HL-60 (cell line): Measurements from ENCODE around the gene QSOX1.

Experiments
- DNase-seq, 2 experiments: peaks; one replicate each; pipeline ENCODE4 v3.0.0-alpha.2; 2010 to 2020; ENCODE audit warnings: low read depth in 1 of 2, low spot score in 1 of 2
- H3K27ac ChIP-seq: fragments of 250-450 bp; sonication (Bioruptor Pico); replicated peaks from 2 replicates; pipeline ENCODE4 v1.5.1; 2020; ENCODE audit warnings: mild to moderate bottlenecking, moderate library complexity
- H3K27me3 ChIP-seq: fragments of 250-450 bp; sonication (Bioruptor Pico); 2 replicates; pipeline ENCODE4 v1.5.1; 2021; ENCODE audit warnings: mild to moderate bottlenecking, moderate library complexity; ENCODE audit not compliant: insufficient read depth, poor library complexity, severe bottlenecking
- H3K4me3 ChIP-seq: replicated peaks from 2 replicates; pipeline ENCODE4 v1.5.1; 2011; ENCODE audit warnings: mild to moderate bottlenecking, control low read depth, low read length; ENCODE audit not compliant: insufficient read depth
- GABPA ChIP-seq: IDR thresholded peaks from 2 replicates; pipeline ENCODE4 v1.6.1; 2012; ENCODE audit warnings: low read depth
- POLR2AphosphoS5 ChIP-seq: IDR thresholded peaks from 2 replicates; pipeline ENCODE4 v1.6.1; 2012; ENCODE audit warnings: low read depth
- SPI1 ChIP-seq: IDR thresholded peaks from 2 replicates; pipeline ENCODE4 v1.6.1; 2012; ENCODE audit warnings: low read depth, mild to moderate bottlenecking, borderline replicate concordance
- TF ChIP-seq, protein P1 (sequence below): IDR thresholded peaks from one replicate; pipeline ENCODE4 v1.5.1; 2011; ENCODE audit warnings: low read length, control low read depth, inconsistent platforms; ENCODE audit not compliant: insufficient read depth
- TF ChIP-seq, protein P2 (sequence below): IDR thresholded peaks from 2 replicates; pipeline ENCODE4 v1.6.1; 2012; ENCODE audit warnings: low read depth; ENCODE audit not compliant: insufficient replicate concordance

The QSOX1 gene

DNA sequence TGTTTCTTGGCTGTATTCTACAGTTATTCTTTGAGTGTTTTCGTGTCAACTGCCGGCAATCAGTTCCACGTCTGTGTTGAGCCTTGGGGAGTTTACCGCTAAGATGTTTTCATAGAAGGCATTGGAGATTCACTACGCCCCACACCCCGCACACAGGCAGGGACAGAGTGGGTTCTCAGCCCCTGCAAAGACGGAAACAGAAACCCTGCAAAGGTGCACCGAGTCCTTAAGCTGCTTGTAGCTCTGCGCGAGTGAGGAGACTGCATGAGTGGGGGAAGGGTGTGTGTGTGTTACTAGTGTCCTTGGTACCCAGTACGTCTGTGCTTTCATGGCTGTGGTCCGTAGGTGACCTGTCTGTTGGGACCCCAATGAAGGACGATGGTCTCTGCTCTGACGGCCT, 77.3 kb downstream of the QSOX1 start:
- TF ChIP-seq, protein P1, sequence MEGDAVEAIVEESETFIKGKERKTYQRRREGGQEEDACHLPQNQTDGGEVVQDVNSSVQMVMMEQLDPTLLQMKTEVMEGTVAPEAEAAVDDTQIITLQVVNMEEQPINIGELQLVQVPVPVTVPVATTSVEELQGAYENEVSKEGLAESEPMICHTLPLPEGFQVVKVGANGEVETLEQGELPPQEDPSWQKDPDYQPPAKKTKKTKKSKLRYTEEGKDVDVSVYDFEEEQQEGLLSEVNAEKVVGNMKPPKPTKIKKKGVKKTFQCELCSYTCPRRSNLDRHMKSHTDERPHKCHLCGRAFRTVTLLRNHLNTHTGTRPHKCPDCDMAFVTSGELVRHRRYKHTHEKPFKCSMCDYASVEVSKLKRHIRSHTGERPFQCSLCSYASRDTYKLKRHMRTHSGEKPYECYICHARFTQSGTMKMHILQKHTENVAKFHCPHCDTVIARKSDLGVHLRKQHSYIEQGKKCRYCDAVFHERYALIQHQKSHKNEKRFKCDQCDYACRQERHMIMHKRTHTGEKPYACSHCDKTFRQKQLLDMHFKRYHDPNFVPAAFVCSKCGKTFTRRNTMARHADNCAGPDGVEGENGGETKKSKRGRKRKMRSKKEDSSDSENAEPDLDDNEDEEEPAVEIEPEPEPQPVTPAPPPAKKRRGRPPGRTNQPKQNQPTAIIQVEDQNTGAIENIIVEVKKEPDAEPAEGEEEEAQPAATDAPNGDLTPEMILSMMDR: no peak
- TF ChIP-seq SPI1: no peak
- DNase-seq: no peak
- Histone ChIP-seq H3K27me3 (peaks cover 65% of the 10 kb centered on the region), H3K27ac (no peak overlapping the region), H3K4me3 (peak overlapping the region; percentile 62; the same call in 1 of the 2 replicates)

DNA sequence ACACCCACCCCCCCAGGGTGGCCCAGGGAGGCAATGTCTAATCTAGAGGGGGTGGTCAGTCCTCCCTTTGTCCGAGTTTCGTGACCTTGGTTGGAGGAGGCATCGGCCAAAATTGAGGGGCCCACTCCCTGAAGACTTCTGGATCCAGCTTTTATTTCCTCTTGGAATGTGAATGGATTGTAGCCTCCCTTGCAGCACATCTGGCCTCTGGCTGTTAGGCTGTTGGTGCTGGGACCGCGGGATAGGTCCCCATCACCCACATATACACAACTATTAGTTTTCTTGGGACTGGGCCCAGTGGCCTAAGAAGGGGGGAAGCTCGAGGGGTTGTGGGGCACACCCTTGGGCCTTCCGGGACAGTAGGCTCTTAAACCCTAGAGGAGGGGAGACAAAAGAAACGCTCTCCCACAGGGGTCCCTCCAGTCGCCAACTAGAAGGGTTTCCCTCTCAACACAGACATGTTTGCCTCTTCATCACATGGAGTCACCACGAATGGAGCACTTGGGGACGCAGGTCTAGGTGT, 77.9 kb downstream of the QSOX1 start:
- no peak overlapping the region for H3K27ac ChIP-seq
- DNase-seq: no peak
- TF ChIP-seq, protein P2, sequence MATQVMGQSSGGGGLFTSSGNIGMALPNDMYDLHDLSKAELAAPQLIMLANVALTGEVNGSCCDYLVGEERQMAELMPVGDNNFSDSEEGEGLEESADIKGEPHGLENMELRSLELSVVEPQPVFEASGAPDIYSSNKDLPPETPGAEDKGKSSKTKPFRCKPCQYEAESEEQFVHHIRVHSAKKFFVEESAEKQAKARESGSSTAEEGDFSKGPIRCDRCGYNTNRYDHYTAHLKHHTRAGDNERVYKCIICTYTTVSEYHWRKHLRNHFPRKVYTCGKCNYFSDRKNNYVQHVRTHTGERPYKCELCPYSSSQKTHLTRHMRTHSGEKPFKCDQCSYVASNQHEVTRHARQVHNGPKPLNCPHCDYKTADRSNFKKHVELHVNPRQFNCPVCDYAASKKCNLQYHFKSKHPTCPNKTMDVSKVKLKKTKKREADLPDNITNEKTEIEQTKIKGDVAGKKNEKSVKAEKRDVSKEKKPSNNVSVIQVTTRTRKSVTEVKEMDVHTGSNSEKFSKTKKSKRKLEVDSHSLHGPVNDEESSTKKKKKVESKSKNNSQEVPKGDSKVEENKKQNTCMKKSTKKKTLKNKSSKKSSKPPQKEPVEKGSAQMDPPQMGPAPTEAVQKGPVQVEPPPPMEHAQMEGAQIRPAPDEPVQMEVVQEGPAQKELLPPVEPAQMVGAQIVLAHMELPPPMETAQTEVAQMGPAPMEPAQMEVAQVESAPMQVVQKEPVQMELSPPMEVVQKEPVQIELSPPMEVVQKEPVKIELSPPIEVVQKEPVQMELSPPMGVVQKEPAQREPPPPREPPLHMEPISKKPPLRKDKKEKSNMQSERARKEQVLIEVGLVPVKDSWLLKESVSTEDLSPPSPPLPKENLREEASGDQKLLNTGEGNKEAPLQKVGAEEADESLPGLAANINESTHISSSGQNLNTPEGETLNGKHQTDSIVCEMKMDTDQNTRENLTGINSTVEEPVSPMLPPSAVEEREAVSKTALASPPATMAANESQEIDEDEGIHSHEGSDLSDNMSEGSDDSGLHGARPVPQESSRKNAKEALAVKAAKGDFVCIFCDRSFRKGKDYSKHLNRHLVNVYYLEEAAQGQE: no peak
- TF ChIP-seq, protein P1: no peak
- TF ChIP-seq SPI1 (no peak), GABPA (no peak), POLR2AphosphoS5 (no peak)
- no peak overlapping the region for H3K4me3 ChIP-seq
- peaks cover 67% of the 10 kb centered on the region for H3K27me3 ChIP-seq

DNA sequence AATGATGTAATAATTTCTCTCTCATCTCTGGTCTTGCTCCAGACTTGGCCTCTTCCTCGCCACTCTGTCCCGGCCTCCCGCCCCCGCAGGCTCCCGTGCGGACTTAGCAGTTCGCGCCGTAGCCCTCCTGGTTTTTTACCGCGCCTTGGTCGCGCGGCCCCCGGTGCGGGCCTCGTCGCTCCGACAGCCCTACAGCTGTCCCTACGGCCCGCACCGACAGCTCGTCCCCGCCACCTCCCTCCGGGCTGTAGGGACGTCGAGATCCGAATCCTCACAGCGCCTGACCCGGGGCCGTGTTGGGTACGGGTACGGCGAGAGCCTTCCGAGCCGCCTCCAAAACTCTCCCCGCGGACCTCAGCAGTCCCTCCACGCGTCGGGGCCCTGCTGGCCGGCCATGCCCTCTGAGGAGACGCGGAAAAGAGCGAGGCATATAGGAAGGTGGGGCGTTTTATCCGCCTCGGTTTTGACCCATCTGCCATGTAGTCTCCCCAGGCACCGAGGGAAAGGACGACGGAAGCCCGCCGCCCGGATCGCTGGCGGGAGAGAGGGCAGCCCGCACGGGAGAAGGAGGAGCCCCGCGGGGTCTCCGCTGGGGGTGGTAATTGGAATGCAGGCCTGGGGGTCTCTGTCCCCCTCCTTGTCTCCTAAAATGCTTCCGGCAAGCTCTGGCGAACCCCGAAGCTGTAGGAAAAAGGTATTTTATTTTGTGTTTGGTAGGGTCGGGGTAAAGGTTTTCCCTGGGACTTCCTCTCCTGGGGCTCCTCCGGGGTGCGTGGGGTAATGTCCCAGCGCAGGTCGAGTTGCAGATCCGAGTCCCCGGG, 78.7 kb downstream of the QSOX1 start:
- Histone ChIP-seq H3K4me3 (no peak overlapping the region), H3K27me3 (peaks cover 66% of the 10 kb centered on the region), H3K27ac (no peak overlapping the region)
- TF ChIP-seq, protein P1: no peak
- TF ChIP-seq SPI1 (peak; percentile 3; the same call in 1 of the 2 replicates), GABPA (no peak), POLR2AphosphoS5 (no peak)
- DNase-seq: no peak

DNA sequence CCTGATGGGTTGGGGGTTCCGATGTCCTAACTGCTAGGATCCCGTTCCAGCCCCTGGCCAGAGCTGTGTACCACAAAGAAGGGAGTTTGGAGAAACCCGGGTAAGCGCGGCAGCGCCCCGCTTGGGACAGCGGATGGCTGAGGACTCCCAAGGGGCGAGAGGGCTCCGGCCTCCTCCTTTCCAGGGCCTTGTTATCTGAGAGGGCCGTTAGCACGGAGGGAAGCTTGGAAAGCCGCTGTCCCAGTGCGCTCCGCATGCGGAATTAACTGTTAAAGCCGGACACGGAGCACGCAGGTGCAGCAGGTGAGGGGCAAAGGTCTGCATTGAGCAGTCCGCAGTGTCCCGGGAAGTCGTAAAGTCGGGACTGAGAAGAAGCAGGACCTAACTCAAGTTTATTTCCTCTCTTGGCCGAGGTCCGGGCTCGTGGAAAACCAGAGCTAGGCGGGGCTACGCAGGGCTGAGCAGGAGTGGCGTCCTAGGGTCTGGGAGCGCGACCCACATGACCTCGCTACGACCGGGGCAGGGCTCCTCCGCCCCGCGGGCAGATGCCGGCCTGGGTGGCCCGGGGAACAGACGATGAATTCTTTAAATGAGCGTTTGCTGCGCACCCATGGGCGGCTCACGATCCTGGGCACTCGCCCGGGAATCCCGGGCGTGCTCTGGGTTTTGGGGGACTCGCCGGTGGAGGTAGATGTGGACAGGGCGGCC, 79.9 kb downstream of the QSOX1 start:
- no peak for TF ChIP-seq POLR2AphosphoS5
- TF ChIP-seq, protein P1: no peak
- TF ChIP-seq, protein P2: no peak
- TF ChIP-seq GABPA: no peak
- TF ChIP-seq SPI1: no peak
- no peak for DNase-seq
- H3K27me3 ChIP-seq: peaks cover 71% of the 10 kb centered on the region
- no peak overlapping the region for H3K4me3 ChIP-seq
- H3K27ac ChIP-seq: no peak overlapping the region
